Measurements from ENCODE around the gene IL22RA2.
A peak's percentile ranks its signal among the peaks of the same experiment; 100 is the strongest.
"Not testable (repeated sequence)": the region's sequence is repeated elsewhere in the genome, so short reads cannot be mapped to it uniquely, and the experiment has no call there.

The IL22RA2 gene

GRCh38 chr6:137173501-137173900, at the start of gene IL22RA2:
Gene IL22RA2 (minus strand): TSS chr6:137173644. CDS start chr6:137161749, 11,895 bp downstream.
- Histone ChIP-seq H3K9me3 (ENCODE audit: low read length) (no peaks in the 10 kb centered on the region), H3K4me3 (ENCODE audit: low read depth in 1 of 2, low read length in 2 of 2) (no peak within 1 kb of the TSS), H3K36me3 (ENCODE audit: insufficient read depth, low read length) (no peaks in the 10 kb centered on the region), H3K4me1 (ENCODE audit: insufficient read depth, low read length) (no peaks in the 10 kb centered on the region), H3K27ac (ENCODE audit: low read depth, low read length) (no peak within 1 kb of the TSS), H3K27me3 (ENCODE audit: control insufficient read depth in 1 of 2, insufficient read depth in 2 of 2, low read length in 2 of 2) (no peaks in the 10 kb centered on the region), H3K9ac (ENCODE audit: low read length) (no peak within 1 kb of the TSS)

- H3K4me1 ChIP-seq (ENCODE audit: insufficient read depth, low read length): peaks cover 17% of the 10 kb centered on the region
- no peaks in the 10 kb centered on the region for H3K9me3 ChIP-seq (ENCODE audit: low read length)
- no peaks in the 10 kb centered on the region for H3K36me3 ChIP-seq (ENCODE audit: insufficient read depth, low read length)
- H3K27me3 ChIP-seq (ENCODE audit: control insufficient read depth in 1 of 2, insufficient read depth in 2 of 2, low read length in 2 of 2): no peaks in the 10 kb centered on the region
- H3K9ac ChIP-seq (ENCODE audit: low read length): no peak overlapping the region
- no peak overlapping the region for H3K4me3 ChIP-seq (ENCODE audit: low read depth in 1 of 2, low read length in 2 of 2)
- H3K27ac ChIP-seq (ENCODE audit: low read depth, low read length): no peak overlapping the region
Observed at GRCh38 chr6:137222381-137222780, 48.9 kb upstream of the IL22RA2 start.

GRCh38 chr6:137219664-137220252, 46.3 kb upstream of the IL22RA2 start:
- Histone ChIP-seq H3K9me3 (ENCODE audit: low read length) (no peaks in the 10 kb centered on the region), H3K9ac (ENCODE audit: low read length) (no peak overlapping the region), H3K27ac (ENCODE audit: low read depth, low read length) (peak overlapping the region; percentile 99), H3K27me3 (ENCODE audit: control insufficient read depth in 1 of 2, insufficient read depth in 2 of 2, low read length in 2 of 2) (no peaks in the 10 kb centered on the region), H3K4me3 (ENCODE audit: low read depth in 1 of 2, low read length in 2 of 2) (peak overlapping the region; percentile 89 to 99), H3K36me3 (ENCODE audit: insufficient read depth, low read length) (no peaks in the 10 kb centered on the region), H3K4me1 (ENCODE audit: insufficient read depth, low read length) (peaks cover 30% of the 10 kb centered on the region)

GRCh38 chr6:137218917-137219663, 45.6 kb upstream of the IL22RA2 start, which contains the start of gene IFNGR1:
Gene IFNGR1 (minus strand): TSS chr6:137219385. CDS start chr6:137219327, 58 bp downstream.
- H3K9me3 ChIP-seq (ENCODE audit: low read length): no peaks in the 10 kb centered on the region
- H3K36me3 ChIP-seq (ENCODE audit: insufficient read depth, low read length): no peaks in the 10 kb centered on the region
- H3K27me3 ChIP-seq (ENCODE audit: control insufficient read depth in 1 of 2, insufficient read depth in 2 of 2, low read length in 2 of 2): no peaks in the 10 kb centered on the region
- H3K27ac ChIP-seq (ENCODE audit: low read depth, low read length): peak within 1 kb of the TSS; percentile 99
- H3K4me1 ChIP-seq (ENCODE audit: insufficient read depth, low read length): peaks cover 37% of the 10 kb centered on the region
- peak within 1 kb of the TSS; percentile 89 to 99 for H3K4me3 ChIP-seq (ENCODE audit: low read depth in 1 of 2, low read length in 2 of 2)
- H3K9ac ChIP-seq (ENCODE audit: low read length): peak within 1 kb of the TSS; percentile 88

- Histone ChIP-seq H3K27me3 (ENCODE audit: control insufficient read depth in 1 of 2, insufficient read depth in 2 of 2, low read length in 2 of 2) (no peaks in the 10 kb centered on the region), H3K9ac (ENCODE audit: low read length) (peak overlapping the region; percentile 88), H3K27ac (ENCODE audit: low read depth, low read length) (peak overlapping the region; percentile 99), H3K36me3 (ENCODE audit: insufficient read depth, low read length) (no peaks in the 10 kb centered on the region), H3K4me1 (ENCODE audit: insufficient read depth, low read length) (peaks cover 42% of the 10 kb centered on the region), H3K4me3 (ENCODE audit: low read depth in 1 of 2, low read length in 2 of 2) (peak overlapping the region; percentile 89 to 99), H3K9me3 (ENCODE audit: low read length) (no peaks in the 10 kb centered on the region)
Observed at GRCh38 chr6:137218473-137218916, 45.1 kb upstream of the IL22RA2 start.

GRCh38 chr6:137217801-137218472, 44.5 kb upstream of the IL22RA2 start:
- H3K27me3 ChIP-seq (ENCODE audit: control insufficient read depth in 1 of 2, insufficient read depth in 2 of 2, low read length in 2 of 2): no peaks in the 10 kb centered on the region
- peak overlapping the region; percentile 88 for H3K9ac ChIP-seq (ENCODE audit: low read length)
- peak overlapping the region; percentile 99 for H3K27ac ChIP-seq (ENCODE audit: low read depth, low read length)
- H3K36me3 ChIP-seq (ENCODE audit: insufficient read depth, low read length): no peaks in the 10 kb centered on the region
- no peaks in the 10 kb centered on the region for H3K9me3 ChIP-seq (ENCODE audit: low read length)
- peaks cover 46% of the 10 kb centered on the region for H3K4me1 ChIP-seq (ENCODE audit: insufficient read depth, low read length)
- H3K4me3 ChIP-seq (ENCODE audit: low read depth in 1 of 2, low read length in 2 of 2): peak overlapping the region; percentile 89 to 99

GRCh38 chr6:137216875-137217553, 43.6 kb upstream of the IL22RA2 start:
- Histone ChIP-seq H3K27ac (ENCODE audit: low read depth, low read length) (peak overlapping the region; percentile 10), H3K27me3 (ENCODE audit: control insufficient read depth in 1 of 2, insufficient read depth in 2 of 2, low read length in 2 of 2) (no peaks in the 10 kb centered on the region), H3K4me3 (ENCODE audit: low read depth in 1 of 2, low read length in 2 of 2) (peak overlapping the region in 1 of 2 donors; percentile 99), H3K9ac (ENCODE audit: low read length) (no peak overlapping the region), H3K4me1 (ENCODE audit: insufficient read depth, low read length) (peaks cover 46% of the 10 kb centered on the region), H3K36me3 (ENCODE audit: insufficient read depth, low read length) (no peaks in the 10 kb centered on the region), H3K9me3 (ENCODE audit: low read length) (no peaks in the 10 kb centered on the region)

- Histone ChIP-seq H3K27ac (ENCODE audit: low read depth, low read length) (no peak overlapping the region), H3K9me3 (ENCODE audit: low read length) (no peaks in the 10 kb centered on the region), H3K9ac (ENCODE audit: low read length) (no peak overlapping the region), H3K36me3 (ENCODE audit: insufficient read depth, low read length) (no peaks in the 10 kb centered on the region), H3K4me3 (ENCODE audit: low read depth in 1 of 2, low read length in 2 of 2) (no peak overlapping the region), H3K27me3 (ENCODE audit: control insufficient read depth in 1 of 2, insufficient read depth in 2 of 2, low read length in 2 of 2) (no peaks in the 10 kb centered on the region), H3K4me1 (ENCODE audit: insufficient read depth, low read length) (peaks cover 54% of the 10 kb centered on the region)
Observed at GRCh38 chr6:137216106-137216505, 42.7 kb upstream of the IL22RA2 start.

GRCh38 chr6:137215630-137216029, 42.2 kb upstream of the IL22RA2 start:
- not testable (repeated sequence) for H3K4me3 ChIP-seq (ENCODE audit: low read depth in 1 of 2, low read length in 2 of 2); H3K9me3 ChIP-seq (ENCODE audit: low read length); H3K27ac ChIP-seq (ENCODE audit: low read depth, low read length); H3K9ac ChIP-seq (ENCODE audit: low read length); H3K36me3 ChIP-seq (ENCODE audit: insufficient read depth, low read length); H3K27me3 ChIP-seq (ENCODE audit: control insufficient read depth in 1 of 2, insufficient read depth in 2 of 2, low read length in 2 of 2)
- peaks cover 59% of the 10 kb centered on the region for H3K4me1 ChIP-seq (ENCODE audit: insufficient read depth, low read length)

- Histone ChIP-seq H3K27ac (ENCODE audit: low read depth, low read length) (no peak overlapping the region), H3K27me3 (ENCODE audit: control insufficient read depth in 1 of 2, insufficient read depth in 2 of 2, low read length in 2 of 2) (no peaks in the 10 kb centered on the region), H3K4me3 (ENCODE audit: low read depth in 1 of 2, low read length in 2 of 2) (no peak overlapping the region), H3K36me3 (ENCODE audit: insufficient read depth, low read length) (no peaks in the 10 kb centered on the region), H3K4me1 (ENCODE audit: insufficient read depth, low read length) (peaks cover 61% of the 10 kb centered on the region), H3K9ac (ENCODE audit: low read length) (no peak overlapping the region), H3K9me3 (ENCODE audit: low read length) (no peaks in the 10 kb centered on the region)
Observed at GRCh38 chr6:137214931-137215330, 41.5 kb upstream of the IL22RA2 start.

- no peaks in the 10 kb centered on the region for H3K36me3 ChIP-seq (ENCODE audit: insufficient read depth, low read length)
- H3K9ac ChIP-seq (ENCODE audit: low read length): no peak overlapping the region
- H3K27ac ChIP-seq (ENCODE audit: low read depth, low read length): no peak overlapping the region
- no peak overlapping the region for H3K4me3 ChIP-seq (ENCODE audit: low read depth in 1 of 2, low read length in 2 of 2)
- H3K27me3 ChIP-seq (ENCODE audit: control insufficient read depth in 1 of 2, insufficient read depth in 2 of 2, low read length in 2 of 2): no peaks in the 10 kb centered on the region
- no peaks in the 10 kb centered on the region for H3K9me3 ChIP-seq (ENCODE audit: low read length)
- H3K4me1 ChIP-seq (ENCODE audit: insufficient read depth, low read length): peaks cover 57% of the 10 kb centered on the region
Observed at GRCh38 chr6:137213813-137214212, 40.4 kb upstream of the IL22RA2 start.
